GM12891 (cell line): ENCODE measurements around the gene CCDC117.

Source experiments
- PAX5 ChIP-seq: IDR thresholded peaks from 2 replicates; pipeline ENCODE4 v1.6.1; 2011; ENCODE audit warnings: low read length, moderate library complexity, mild to moderate bottlenecking; ENCODE audit not compliant: insufficient read depth, severe bottlenecking
- POLR2A ChIP-seq: IDR thresholded peaks from 2 replicates; pipeline ENCODE4 v1.6.1; 2011; ENCODE audit warnings: low read depth, low read length, control low read depth
- POLR2AphosphoS5 ChIP-seq: IDR thresholded peaks from 2 replicates; pipeline ENCODE4 v1.6.1; 2011; ENCODE audit warnings: low read depth, low read length, control low read depth
- POU2F2 ChIP-seq: IDR thresholded peaks from 2 replicates; pipeline ENCODE4 v1.6.1; 2011; ENCODE audit warnings: low read depth, mild to moderate bottlenecking, control low read depth, low read length, moderate library complexity
- SPI1 ChIP-seq: IDR thresholded peaks from 2 replicates; pipeline ENCODE4 v1.6.1; 2011; ENCODE audit warnings: low read depth, low read length, control low read depth
- TAF1 ChIP-seq: IDR thresholded peaks from 2 replicates; pipeline ENCODE4 v1.6.1; 2011; ENCODE audit warnings: low read depth, low read length, control low read depth

GRCh38 chr22:28791841-28792490 is 19.5 kb downstream of the CCDC117 start:
- TF ChIP-seq TAF1, result no peak
- TF ChIP-seq POLR2AphosphoS5, result no peak
- no peak for TF ChIP-seq POLR2A
- no peak for TF ChIP-seq PAX5
- TF ChIP-seq SPI1, result 0 out of 2 replicates have a peak, but pooled peaks have one; percentile 13
- no peak for TF ChIP-seq POU2F2
